AG04450 (cell line): ENCODE results near the gene SHISA5. TPM values are rescaled to one million over a fixed set of nuclear protein-coding genes. Genes with fewer than 3 reads are reported as not detected.
"Not testable (repeated sequence)": the region's sequence is repeated elsewhere in the genome, so short reads cannot be mapped to it uniquely, and the experiment has no call there.

Experiments
- CTCF ChIA-PET: fragments of 300-600, 350-600 bp; formaldehyde crosslinking; extraction: SDS; loops from one replicate; lab custom pipeline; 2022; ENCODE audit warnings: antibody characterized with exemption, inconsistent platforms; lab: Charles Lee
- POLR2A ChIA-PET: fragments of 350-600 bp; formaldehyde crosslinking; extraction: SDS; loops from one replicate; lab custom pipeline; 2021; ENCODE audit warnings: antibody characterized with exemption, inconsistent platforms; lab: Yijun Ruan, JAX
- DNase-seq: peaks from one replicate; pipeline ENCODE4 v3.0.0-alpha.2; 2011; ENCODE audit warnings: low read depth, low spot score
- H3K27ac ChIP-seq: one replicate; pipeline ENCODE4 v1.5.1; 2012; ENCODE audit warnings: low read depth, low read length, control low read depth
- H3K27me3 ChIP-seq: one replicate; pipeline ENCODE4 v1.6.0; 2012; ENCODE audit warnings: low read length; ENCODE audit not compliant: control insufficient read depth, insufficient read depth
- H3K4me3 ChIP-seq: 2 replicates; pipeline ENCODE4 v1.5.1; 2011; ENCODE audit warnings: mild to moderate bottlenecking, low read depth, low read length, control low read depth
- H3K9me3 ChIP-seq: 2 replicates; pipeline ENCODE4 v1.5.1; 2012; ENCODE audit warnings: low read length; ENCODE audit not compliant: control insufficient read depth, insufficient read depth
- CTCF ChIP-seq: IDR thresholded peaks from 2 replicates; pipeline ENCODE4 v1.5.1; 2011; ENCODE audit warnings: low read depth, low read length, control low read depth, inconsistent platforms
- polyA minus RNA-seq: library from RNA; depleted of rRNA, polyadenylated mRNA; stranded (reverse); fragments of >200 nt; gene quantifications from 2 replicates; pipeline ENCODE4 v1.2.3, GENCODE V29; 2011; rRNA and poly(A)+ RNA removed
- polyA plus RNA-seq: library from polyadenylated mRNA; depleted of rRNA; stranded (reverse); fragments of >200 nt; gene quantifications from 2 replicates; pipeline ENCODE4 v1.2.3, GENCODE V29; 2011; rRNA removed

The SHISA5 gene
- 124 and 151 TPM in 2 replicates for polyA plus RNA-seq
- polyA minus RNA-seq = 131 and 171 TPM in 2 replicates

GRCh38 chr3:48504051-48504946, at the start of gene SHISA5:
Gene SHISA5, minus strand, starts transcription at chr3:48504174. Its CDS starts 80 bp downstream, at chr3:48504094.
- H3K27me3 ChIP-seq = no peaks in the 10 kb centered on the region
- H3K27ac ChIP-seq = peak within 1 kb of the TSS; percentile 65
- ChIA-PET POLR2A (interaction anchor here (0.5 to 1.3 kb wide), 3 partner anchors 22 to 28 kb away, joined by 3 to 6 read pairs (median 3); no protein-coding TSS in a partner anchor), CTCF (interaction anchor here (0.8 to 0.9 kb wide), 2 partner anchors 55 to 310 kb away, joined by 3 read pairs; no protein-coding TSS in a partner anchor)
- no peaks in the 10 kb centered on the region; the same call in 1 of the 2 replicates for H3K9me3 ChIP-seq
- TF ChIP-seq CTCF = no peak
- H3K4me3 ChIP-seq = peak within 1 kb of the TSS; percentile 74
- no peak for DNase-seq

- TF ChIP-seq CTCF = no peak
- DNase-seq = no peak
- Histone ChIP-seq H3K9me3 (no peaks in the 10 kb centered on the region), H3K27ac (no peak overlapping the region), H3K27me3 (no peaks in the 10 kb centered on the region), H3K4me3 (no peak overlapping the region)
- POLR2A ChIA-PET = no interaction called here
- CTCF ChIA-PET = interaction anchor here (0.6 to 2.1 kb wide), 4 partner anchors 10 to 133 kb away, joined by 3 to 9 read pairs (median 6); partner anchors contain the start of genes NCKIPSD and UCN2
Observed at GRCh38 chr3:48553361-48553760, 49.4 kb upstream of the SHISA5 start.

GRCh38 chr3:48552111-48552951, 48.4 kb upstream of the SHISA5 start:
- DNase-seq = no peak
- no peak for TF ChIP-seq CTCF
- ChIA-PET POLR2A (interaction anchor here (0.9 kb wide), 1 partner anchor 9 kb away, joined by 4 read pairs; no protein-coding TSS in a partner anchor), CTCF (interaction anchor here (1.3 to 2.1 kb wide), 3 partner anchors 87 to 152 kb away, joined by 3 to 9 read pairs (median 3); a partner anchor contains a TSS)
- Histone ChIP-seq H3K4me3 (no peak overlapping the region), H3K27ac (no peak overlapping the region), H3K27me3 (no peaks in the 10 kb centered on the region), H3K9me3 (no peaks in the 10 kb centered on the region)

- H3K27me3 ChIP-seq, H3K27ac ChIP-seq, DNase-seq, H3K9me3 ChIP-seq, H3K4me3 ChIP-seq: not testable (repeated sequence)
- CTCF ChIA-PET = interaction anchor here (0.6 to 2.1 kb wide), 3 partner anchors 74 to 151 kb away, joined by 3 to 9 read pairs (median 3); no protein-coding TSS in a partner anchor
- POLR2A ChIA-PET = interaction anchor here (0.9 kb wide), 1 partner anchor 9 kb away, joined by 4 read pairs; no protein-coding TSS in a partner anchor
Observed at GRCh38 chr3:48551651-48552050, 47.7 kb upstream of the SHISA5 start.
